CD14-positive monocyte (primary cell): Measurements from ENCODE around the gene TRIM44. TPM values are rescaled to one million over a fixed set of nuclear protein-coding genes. Genes with fewer than 3 reads are reported as not detected.
A peak's percentile ranks its signal among the peaks of the same experiment; 100 is the strongest.

Source experiments
- DNase-seq, 3 donors: peaks; one replicate each; pipeline ENCODE4 v3.0.0-alpha.2; 2011 to 2022
- H2AFZ ChIP-seq: 2 replicates; pipeline ENCODE4 v1.6.0; 2012; ENCODE audit warnings: mild to moderate bottlenecking, low read depth, low read length, inconsistent platforms; ENCODE audit not compliant: insufficient read depth, poor library complexity, severe bottlenecking
- H3K27ac ChIP-seq, 2 donors: 1 replicate in 1 of 2; 2 replicates in 1 of 2; pipeline ENCODE4 v1.5.1; 2012 to 2013; ENCODE audit warnings: low read length in 2 of 2, control low read depth in 1 of 2, inconsistent platforms in 1 of 2, low read depth in 1 of 2, mild to moderate bottlenecking in 1 of 2
- H3K27me3 ChIP-seq, 2 donors: one replicate each; pipeline versions ENCODE4 v1.6.0 to v1.6.1; 2011 to 2013; ENCODE audit warnings: low read length in 2 of 2; ENCODE audit not compliant: control insufficient read depth in 2 of 2, insufficient read depth in 2 of 2
- H3K36me3 ChIP-seq, 2 donors: replicated peaks in 1 of 2; 1 replicate in 1 of 2; 2 replicates in 1 of 2; pipeline versions ENCODE4 v1.5.1 to v1.6.1; 2012 to 2013; ENCODE audit warnings: low read length in 2 of 2, control low read depth in 1 of 2, inconsistent platforms in 1 of 2, mild to moderate bottlenecking in 1 of 2; ENCODE audit not compliant: insufficient read depth in 2 of 2, control insufficient read depth in 1 of 2
- H3K4me1 ChIP-seq, 2 donors: 1 replicate in 1 of 2; 2 replicates in 1 of 2; pipeline versions ENCODE4 v1.5.1 to v1.6.1; 2012 to 2013; ENCODE audit warnings: low read length in 2 of 2, control low read depth in 1 of 2, inconsistent platforms in 1 of 2, mild to moderate bottlenecking in 1 of 2, moderate library complexity in 1 of 2; ENCODE audit not compliant: insufficient read depth in 2 of 2, control insufficient read depth in 1 of 2
- H3K4me2 ChIP-seq: replicated peaks from 2 replicates; pipeline ENCODE3; 2012; ENCODE audit warnings: low read length, moderate library complexity, mild to moderate bottlenecking; ENCODE audit not compliant: poor library complexity, severe bottlenecking; ENCODE audit errors: extremely low read depth
- H3K4me3 ChIP-seq, 3 experiments: fragments of 200-600 bp in 1 of 3; sonication (generic) in 1 of 3; replicated peaks in 1 of 3; 1 replicate in 2 of 3; 2 replicates in 1 of 3; pipeline ENCODE4 v1.5.1; 2011 to 2013; ENCODE audit warnings: low read length in 3 of 3, mild to moderate bottlenecking in 3 of 3, control low read depth in 2 of 3, low read depth in 2 of 3, inconsistent platforms in 1 of 3, moderate library complexity in 1 of 3
- H3K79me2 ChIP-seq: 2 replicates; pipeline ENCODE4 v1.6.0; 2012; ENCODE audit warnings: mild to moderate bottlenecking, control low read depth, inconsistent platforms, low read length, moderate library complexity; ENCODE audit not compliant: insufficient read depth
- H3K9ac ChIP-seq: 2 replicates; pipeline ENCODE4 v1.6.0; 2017; ENCODE audit warnings: low read length, mild to moderate bottlenecking; ENCODE audit not compliant: insufficient read depth, poor library complexity, severe bottlenecking
- H3K9me3 ChIP-seq, 2 donors: replicated peaks in 1 of 2; 1 replicate in 1 of 2; 2 replicates in 1 of 2; pipeline versions ENCODE4 v1.5.1 to v1.6.1; 2012 to 2013; ENCODE audit warnings: low read length in 2 of 2, control low read depth in 1 of 2; ENCODE audit not compliant: control insufficient read depth in 1 of 2, insufficient read depth in 1 of 2
- H4K20me1 ChIP-seq: 2 replicates; pipeline ENCODE4 v1.6.0; 2012; ENCODE audit warnings: mild to moderate bottlenecking, low read length, control low read depth, moderate library complexity; ENCODE audit not compliant: insufficient read depth
- H3K27ac Mint-ChIP-seq, 7 donors: one replicate each; pipeline ENCODE4 v1.8.0; 2020; ENCODE audit warnings: mild to moderate bottlenecking in 7 of 7, mixed read lengths in 7 of 7, moderate library complexity in 6 of 7, inconsistent platforms in 2 of 7
- H3K27me3 Mint-ChIP-seq, 3 donors: one replicate each; pipeline ENCODE4 v1.8.0; 2021 to 2022; ENCODE audit warnings: low read depth in 3 of 3, mild to moderate bottlenecking in 3 of 3, mixed read lengths in 3 of 3, moderate library complexity in 3 of 3, inconsistent platforms in 1 of 3
- H3K36me3 Mint-ChIP-seq, 2 donors: one replicate each; pipeline ENCODE4 v1.8.0; 2020; ENCODE audit warnings: mixed read lengths in 2 of 2, inconsistent platforms in 1 of 2, mild to moderate bottlenecking in 1 of 2
- H3K4me1 Mint-ChIP-seq: one replicate; pipeline ENCODE4 v1.8.0; 2020; ENCODE audit warnings: mild to moderate bottlenecking, mixed read lengths
- H3K4me3 Mint-ChIP-seq, 2 donors: one replicate each; pipeline ENCODE4 v1.8.0; 2020; ENCODE audit warnings: mild to moderate bottlenecking in 2 of 2, mixed read lengths in 2 of 2, moderate library complexity in 1 of 2
- H3K9me3 Mint-ChIP-seq, 7 donors: one replicate each; pipeline ENCODE4 v1.8.0; 2020 to 2022; ENCODE audit warnings: mixed read lengths in 7 of 7, mild to moderate bottlenecking in 6 of 7, moderate library complexity in 6 of 7, inconsistent platforms in 2 of 7
- WGBS: methylation state at CpG from one replicate; pipeline ENCODE4 v1.1.5; 2013; ENCODE audit warnings: missing lambda C conversion rate; ENCODE audit not compliant: insufficient coverage; 5-methylcytosine and 5-hydroxymethylcytosine counted together
- intact Hi-C, 2 donors: fragments of 100-400 bp; cut with micrococcal nuclease; formaldehyde crosslinking; loops; one replicate each; pipeline versions ENCODE4 v1.15.0 to v1.15.1; 2023
- polyA plus RNA-seq, 3 donors: library from polyadenylated mRNA; depleted of rRNA in 1 of 3; unstranded in 2 of 3; stranded (reverse) in 1 of 3; fragments of 300-500 nt in 2 of 3; fragments of >200 nt in 1 of 3; fragmentation: Illumina TruSeq in 2 of 3; gene quantifications; 1 replicate in 2 of 3; 2 replicates in 1 of 3; pipeline ENCODE4 v1.2.3, GENCODE V29; 2012 to 2021
- TF ChIP-seq, protein P1 (sequence below): fragments of 200-600 bp; IDR thresholded peaks from one replicate; pipeline ENCODE4 v1.8.0; 2022; ENCODE audit warnings: antibody characterized with exemption, mild to moderate bottlenecking

TRIM44 gene
- polyA plus RNA-seq, 3 donors, result 25.3 to 47.1 (median 45.9) TPM

DNA sequence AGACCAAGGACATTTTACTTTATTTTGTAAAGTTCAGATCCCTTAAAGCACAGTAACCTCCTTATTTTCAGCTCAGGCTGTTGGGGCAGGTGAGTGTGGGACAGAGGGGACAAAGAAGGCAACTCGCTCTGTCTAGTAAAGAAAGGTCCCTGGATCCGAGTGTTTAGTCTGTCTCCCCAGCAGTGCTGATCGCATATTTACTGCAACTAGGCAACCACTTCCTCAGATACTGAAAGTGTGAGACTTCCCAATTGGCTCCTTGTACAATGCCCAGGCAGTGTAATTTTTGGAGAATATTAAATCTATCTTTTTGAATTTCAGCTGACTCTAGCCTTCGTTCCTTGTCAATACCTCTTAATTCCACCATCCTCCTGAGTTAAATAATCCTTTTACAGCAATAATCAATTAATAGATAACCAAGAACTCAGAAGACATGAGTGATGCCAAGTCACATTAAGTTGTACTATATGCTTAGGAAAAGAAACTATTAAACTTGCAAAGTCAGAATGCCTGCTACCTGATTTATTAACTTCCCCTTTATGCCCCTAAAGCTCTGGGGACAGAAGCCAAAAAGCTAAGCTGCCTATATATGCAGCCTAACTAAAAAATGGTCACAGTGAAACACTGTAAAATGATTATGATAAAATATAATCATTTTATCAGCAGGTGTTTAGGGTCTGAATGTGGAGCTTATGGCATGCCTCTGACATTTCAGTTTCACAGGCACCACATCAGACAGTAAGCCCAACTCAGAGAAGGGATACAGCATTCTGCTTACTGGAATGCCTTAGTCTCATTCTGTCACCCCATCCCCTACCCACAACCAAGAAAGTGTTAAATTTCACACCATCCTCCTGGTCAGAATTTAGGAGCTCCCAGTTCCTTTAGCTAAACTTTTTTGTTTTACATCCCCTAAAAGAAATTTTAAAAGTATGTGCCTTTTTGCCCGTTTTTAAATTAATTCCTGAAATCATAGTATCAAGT, 138.7 kb downstream of the TRIM44 start:
- Histone ChIP-seq H4K20me1 (peaks cover 45% of the 10 kb centered on the region), H3K4me1 (peaks cover 0 to 8% of the 10 kb centered on the region in 2 donors), H3K9ac (no peak overlapping the region), H3K4me3 (no peak overlapping the region), H2AFZ (no peak overlapping the region), H3K36me3 (peaks cover 2 to 7% of the 10 kb centered on the region in 2 donors), H3K79me2 (no peaks in the 10 kb centered on the region), H3K27me3 (no peaks in the 10 kb centered on the region), H3K27ac (peak overlapping the region in 1 of 2 donors; percentile 64), H3K9me3 (peaks cover 0 to 4% of the 10 kb centered on the region in 2 donors), H3K4me2 (no peak overlapping the region)
- TF ChIP-seq, protein P1, sequence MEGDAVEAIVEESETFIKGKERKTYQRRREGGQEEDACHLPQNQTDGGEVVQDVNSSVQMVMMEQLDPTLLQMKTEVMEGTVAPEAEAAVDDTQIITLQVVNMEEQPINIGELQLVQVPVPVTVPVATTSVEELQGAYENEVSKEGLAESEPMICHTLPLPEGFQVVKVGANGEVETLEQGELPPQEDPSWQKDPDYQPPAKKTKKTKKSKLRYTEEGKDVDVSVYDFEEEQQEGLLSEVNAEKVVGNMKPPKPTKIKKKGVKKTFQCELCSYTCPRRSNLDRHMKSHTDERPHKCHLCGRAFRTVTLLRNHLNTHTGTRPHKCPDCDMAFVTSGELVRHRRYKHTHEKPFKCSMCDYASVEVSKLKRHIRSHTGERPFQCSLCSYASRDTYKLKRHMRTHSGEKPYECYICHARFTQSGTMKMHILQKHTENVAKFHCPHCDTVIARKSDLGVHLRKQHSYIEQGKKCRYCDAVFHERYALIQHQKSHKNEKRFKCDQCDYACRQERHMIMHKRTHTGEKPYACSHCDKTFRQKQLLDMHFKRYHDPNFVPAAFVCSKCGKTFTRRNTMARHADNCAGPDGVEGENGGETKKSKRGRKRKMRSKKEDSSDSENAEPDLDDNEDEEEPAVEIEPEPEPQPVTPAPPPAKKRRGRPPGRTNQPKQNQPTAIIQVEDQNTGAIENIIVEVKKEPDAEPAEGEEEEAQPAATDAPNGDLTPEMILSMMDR, result no peak
- DNase-seq, result peak; percentile 12 to 17 (median 17)
- Mint-ChIP-seq H3K36me3 (peaks cover 14 to 23% of the 10 kb centered on the region in 2 donors), H3K9me3 (peaks cover 0 to 4% (median 0%) of the 10 kb centered on the region in 7 donors), H3K27me3 (no peaks in the 10 kb centered on the region), H3K4me3 (no peak overlapping the region), H3K27ac (peak overlapping the region; percentile 69 to 87 (median 80)), H3K4me1 (peaks cover 15% of the 10 kb centered on the region)
- intact Hi-C loops, result no loop called here
- WGBS, result no CpG with 5 or more reads among the region's 5 CpGs

DNA sequence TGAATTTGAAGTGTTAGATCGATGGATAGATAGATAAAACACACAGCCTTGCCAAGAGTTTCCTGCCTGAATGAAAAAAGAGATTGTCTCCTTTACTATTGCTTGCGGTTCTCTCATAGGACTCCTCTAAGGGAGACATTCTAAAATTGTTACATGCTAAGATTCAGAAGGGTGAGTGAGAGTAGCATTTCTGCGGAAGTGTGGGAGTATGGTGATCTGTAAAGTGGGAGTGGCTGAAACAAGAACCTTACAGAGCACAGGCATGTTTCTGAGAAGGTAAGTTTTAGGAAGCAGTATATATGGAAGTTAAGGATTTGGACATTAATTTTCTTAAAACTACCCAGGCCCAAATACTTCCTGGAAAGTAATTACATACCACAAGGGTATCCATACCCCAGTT, 139.6 kb downstream of the TRIM44 start:
- no peaks in the 10 kb centered on the region for H3K27me3 ChIP-seq
- H3K9ac ChIP-seq, result no peak overlapping the region
- no peak overlapping the region for H3K4me3 Mint-ChIP-seq
- H3K9me3 Mint-ChIP-seq, result peaks cover 0 to 4% (median 0%) of the 10 kb centered on the region in 7 donors
- TF ChIP-seq, protein P1, result no peak
- DNase-seq, result no peak
- H3K4me2 ChIP-seq, result no peak overlapping the region
- H3K4me1 ChIP-seq, result peaks cover 0 to 8% of the 10 kb centered on the region in 2 donors
- WGBS, result no CpG with 5 or more reads among the region's 3 CpGs
- H2AFZ ChIP-seq, result no peak overlapping the region
- peaks cover 0 to 4% of the 10 kb centered on the region in 2 donors for H3K9me3 ChIP-seq
- H3K27ac ChIP-seq, result no peak overlapping the region
- intact Hi-C loops, result no loop called here
- H3K36me3 ChIP-seq, result peaks cover 7 to 17% of the 10 kb centered on the region in 2 donors
- peaks cover 23 to 28% of the 10 kb centered on the region in 2 donors for H3K36me3 Mint-ChIP-seq
- no peaks in the 10 kb centered on the region for H3K27me3 Mint-ChIP-seq
- peak overlapping the region in 1 of 7 donors; percentile 60 for H3K27ac Mint-ChIP-seq
- no peaks in the 10 kb centered on the region for H3K79me2 ChIP-seq
- H3K4me3 ChIP-seq, result no peak overlapping the region
- H4K20me1 ChIP-seq, result peaks cover 37% of the 10 kb centered on the region
- H3K4me1 Mint-ChIP-seq, result peaks cover 15% of the 10 kb centered on the region
